HG03442 (cell line): Measurements from ENCODE around the gene PLIN5.

Source experiments
- ATAC-seq: cut with Tn5 transposase; IDR thresholded peaks from one replicate; pipeline ENCODE4 v1.9.1; 2021; ENCODE audit warnings: mild to moderate bottlenecking, moderate library complexity; ENCODE audit not compliant: unreplicated experiment

The PLIN5 gene

GRCh38 chr19:4534836-4535658, at the start of gene PLIN5:
TSS of gene PLIN5 (minus strand) at chr19:4535224. CDS start at chr19:4534074, 1,150 bp downstream.
- ATAC-seq: no peak

- no peak for ATAC-seq
These were observed 49.1 kb upstream of the PLIN5 start for GRCh38 chr19:4583961-4584669.

- ATAC-seq: no peak
These were observed 48.2 kb upstream of the PLIN5 start for GRCh38 chr19:4582980-4583842.

GRCh38 chr19:4581666-4582553, 46.9 kb upstream of the PLIN5 start:
- no peak for ATAC-seq

GRCh38 chr19:4580961-4581665, 46.1 kb upstream of the PLIN5 start:
- ATAC-seq: no peak

- ATAC-seq: no peak
These were observed 45.2 kb upstream of the PLIN5 start for GRCh38 chr19:4580021-4580901.

- ATAC-seq: no peak
These were observed 44.4 kb upstream of the PLIN5 start for GRCh38 chr19:4579389-4579788.

GRCh38 chr19:4578552-4579248, 43.7 kb upstream of the PLIN5 start:
- ATAC-seq: no peak

GRCh38 chr19:4577020-4577782, 42.2 kb upstream of the PLIN5 start:
- no peak for ATAC-seq

- no peak for ATAC-seq
These were observed 41.3 kb upstream of the PLIN5 start for GRCh38 chr19:4576016-4576933.

- no peak for ATAC-seq
These were observed 40.4 kb upstream of the PLIN5 start for GRCh38 chr19:4575267-4576015.

GRCh38 chr19:4573682-4574081, 38.7 kb upstream of the PLIN5 start:
- no peak for ATAC-seq

GRCh38 chr19:4571305-4571917, 36.4 kb upstream of the PLIN5 start:
- no peak for ATAC-seq

GRCh38 chr19:4570916-4571304, 35.9 kb upstream of the PLIN5 start:
- no peak for ATAC-seq

GRCh38 chr19:4570402-4570801, 35.4 kb upstream of the PLIN5 start:
- ATAC-seq: no peak
